Measurements from ENCODE around the gene PGLYRP2. TPM values are rescaled to one million over a fixed set of nuclear protein-coding genes. Genes with fewer than 3 reads are reported as not detected.
A peak's percentile ranks its signal among the peaks of the same experiment; 100 is the strongest.

Gene PGLYRP2
- total RNA-seq, 6 donors from 2014 or later, result not detected

GRCh38 chr19:15468675-15469512 is 10.4 kb downstream of the PGLYRP2 start:
- H3K27ac ChIP-seq, result peak overlapping the region in 1 of 4 donors; percentile 36
- WGBS, 2 donors, result 51 to 55% methylated on average over 12 of the region's 12 CpGs
- no peaks in the 10 kb centered on the region for H3K36me3 ChIP-seq
- TF ChIP-seq CTCF (IDR thresholded peaks at IDR 0.05), result no peak
- no peak for TF ChIP-seq EP300 (IDR thresholded peaks at IDR 0.05)
- TF ChIP-seq POLR2A (IDR thresholded peaks at IDR 0.05), result no peak
- no peak for TF ChIP-seq POLR2AphosphoS5 (IDR thresholded peaks at IDR 0.05)
- H3K4me3 ChIP-seq, result peak overlapping the region in 3 of 4 donors; percentile 28 to 50 (median 44)
- DNase-seq (no peak), ATAC-seq (ENCODE audit: low FRiP score in 2 of 2) (no peak)
- peaks cover 0 to 10% (median 5%) of the 10 kb centered on the region in 4 donors for H3K27me3 ChIP-seq
- H3K9me3 ChIP-seq, result no peaks in the 10 kb centered on the region
- peaks cover 9 to 36% (median 18%) of the 10 kb centered on the region in 4 donors for H3K4me1 ChIP-seq

- H3K4me3 ChIP-seq, result no peak overlapping the region
- H3K36me3 ChIP-seq, result no peaks in the 10 kb centered on the region
- H3K9me3 ChIP-seq, result no peaks in the 10 kb centered on the region
- H3K4me1 ChIP-seq, result peaks cover 9 to 36% (median 18%) of the 10 kb centered on the region in 4 donors
- H3K27me3 ChIP-seq, result peaks cover 0 to 10% (median 5%) of the 10 kb centered on the region in 4 donors
- DNase-seq (no peak), ATAC-seq (ENCODE audit: low FRiP score in 2 of 2) (no peak)
- WGBS, 2 donors, result 78 to 87% methylated on average over 6 of the region's 6 CpGs
- H3K27ac ChIP-seq, result no peak overlapping the region
- no peak for TF ChIP-seq POLR2A (IDR thresholded peaks at IDR 0.05)
- no peak for TF ChIP-seq EP300 (IDR thresholded peaks at IDR 0.05)
- no peak for TF ChIP-seq CTCF (IDR thresholded peaks at IDR 0.05)
- no peak for TF ChIP-seq POLR2AphosphoS5 (IDR thresholded peaks at IDR 0.05)
These were observed 11.5 kb downstream of the PGLYRP2 start for GRCh38 chr19:15467734-15468214.

- H3K27me3 ChIP-seq, result peaks cover 0 to 10% (median 5%) of the 10 kb centered on the region in 4 donors
- ATAC-seq (ENCODE audit: low FRiP score in 2 of 2) (no peak), DNase-seq (peak in 1 of 2 donors; percentile 57)
- peak overlapping the region in 2 of 4 donors; percentile 21 to 42 for H3K27ac ChIP-seq
- TF ChIP-seq CTCF (IDR thresholded peaks at IDR 0.05), result no peak
- TF ChIP-seq POLR2A (IDR thresholded peaks at IDR 0.05), result no peak
- no peak for TF ChIP-seq EP300 (IDR thresholded peaks at IDR 0.05)
- TF ChIP-seq POLR2AphosphoS5 (IDR thresholded peaks at IDR 0.05), result no peak
- H3K4me1 ChIP-seq, result peaks cover 9 to 36% (median 18%) of the 10 kb centered on the region in 4 donors
- 30 to 31% methylated on average over 8 of the region's 8 CpGs for WGBS, 2 donors
- no peaks in the 10 kb centered on the region for H3K9me3 ChIP-seq
- H3K36me3 ChIP-seq, result no peaks in the 10 kb centered on the region
- no peak overlapping the region for H3K4me3 ChIP-seq
These were observed 12.2 kb downstream of the PGLYRP2 start for GRCh38 chr19:15466851-15467733.

GRCh38 chr19:15464394-15465385 is 14.6 kb downstream of the PGLYRP2 start, which contains the start of gene RASAL3:
TSS of gene RASAL3 (minus strand) at chr19:15464544. CDS start at chr19:15464358, 186 bp downstream.
- ATAC-seq (ENCODE audit: low FRiP score in 2 of 2), result peak in 1 of 2 donors; percentile 51
- H3K4me3 ChIP-seq, result peak within 1 kb of the TSS; percentile 31 to 63 (median 52)
- H3K9me3 ChIP-seq, result no peaks in the 10 kb centered on the region
- peaks cover 0 to 9% (median 2%) of the 10 kb centered on the region in 4 donors for H3K36me3 ChIP-seq
- WGBS, 2 donors, result 28 to 40% methylated on average over 11 to 17 of the region's 17 CpGs
- TF ChIP-seq POLR2AphosphoS5 (IDR thresholded peaks at IDR 0.05), result peak in 1 of 2 donors; percentile 32
- TF ChIP-seq EP300 (IDR thresholded peaks at IDR 0.05), result no peak
- no peak for TF ChIP-seq CTCF (IDR thresholded peaks at IDR 0.05)
- no peak for TF ChIP-seq POLR2A (IDR thresholded peaks at IDR 0.05)
- H3K27ac ChIP-seq, result peak within 1 kb of the TSS; percentile 65 to 89 (median 87)
- H3K27me3 ChIP-seq, result peaks cover 0 to 7% (median 4%) of the 10 kb centered on the region in 4 donors
- H3K4me1 ChIP-seq, result peaks cover 6 to 28% (median 15%) of the 10 kb centered on the region in 4 donors
- DNase-seq, result peak; percentile 53 to 61

Measured in upper lobe of left lung (tissue), 6 donors.